ENCODE results near the gene DHX29.

Gene DHX29

GRCh38 chr5:55234121-55234700 is 73.3 kb downstream of the DHX29 start:
- no peak for DNase-seq (ENCODE audit: insufficient read length, low spot score)
- FAIRE-seq, result peak; percentile 33

GRCh38 chr5:55232985-55233928 is 74.2 kb downstream of the DHX29 start, which contains the start of gene CCNO:
TSS of gene CCNO (minus strand) at chr5:55233608. CDS start at chr5:55233523, 85 bp downstream.
- FAIRE-seq (peak; percentile 81), DNase-seq (ENCODE audit: insufficient read length, low spot score) (peak; percentile 64)
- no peak for TF ChIP-seq PAX5 (IDR thresholded peaks at IDR 0.05; ENCODE audit: insufficient read depth, low read length, severe bottlenecking)
- no peak for TF ChIP-seq POU2F2 (IDR thresholded peaks at IDR 0.05; ENCODE audit: low read depth, low read length)
- TF ChIP-seq POLR2A (IDR thresholded peaks at IDR 0.05; ENCODE audit: low read depth, low read length), result no peak
- no peak for TF ChIP-seq SPI1 (IDR thresholded peaks at IDR 0.05; ENCODE audit: low read depth, low read length)
- no peak for TF ChIP-seq POLR2AphosphoS5 (IDR thresholded peaks at IDR 0.05; ENCODE audit: low read depth, low read length)
- TF ChIP-seq TAF1 (IDR thresholded peaks at IDR 0.05; ENCODE audit: low read depth, low read length), result no peak

More at GRCh38 chr5:55234121-55234700, 73.3 kb downstream of the DHX29 start:
- TF ChIP-seq POU2F2 (IDR thresholded peaks at IDR 0.05; ENCODE audit: low read depth, low read length), result no peak
- TF ChIP-seq TAF1 (IDR thresholded peaks at IDR 0.05; ENCODE audit: low read depth, low read length), result no peak
- TF ChIP-seq SPI1 (IDR thresholded peaks at IDR 0.05; ENCODE audit: low read depth, low read length), result no peak
- TF ChIP-seq POLR2A (IDR thresholded peaks at IDR 0.05; ENCODE audit: low read depth, low read length), result no peak
- TF ChIP-seq POLR2AphosphoS5 (IDR thresholded peaks at IDR 0.05; ENCODE audit: low read depth, low read length), result no peak
- no peak for TF ChIP-seq PAX5 (IDR thresholded peaks at IDR 0.05; ENCODE audit: insufficient read depth, low read length, severe bottlenecking)

GRCh38 chr5:55232271-55232984 is 75.1 kb downstream of the DHX29 start:
- TF ChIP-seq TAF1 (IDR thresholded peaks at IDR 0.05; ENCODE audit: low read depth, low read length), result no peak
- no peak for TF ChIP-seq POU2F2 (IDR thresholded peaks at IDR 0.05; ENCODE audit: low read depth, low read length)
- no peak for TF ChIP-seq POLR2A (IDR thresholded peaks at IDR 0.05; ENCODE audit: low read depth, low read length)
- no peak for TF ChIP-seq SPI1 (IDR thresholded peaks at IDR 0.05; ENCODE audit: low read depth, low read length)
- no peak for TF ChIP-seq PAX5 (IDR thresholded peaks at IDR 0.05; ENCODE audit: insufficient read depth, low read length, severe bottlenecking)
- TF ChIP-seq POLR2AphosphoS5 (IDR thresholded peaks at IDR 0.05; ENCODE audit: low read depth, low read length), result no peak
- FAIRE-seq (no peak), DNase-seq (ENCODE audit: insufficient read length, low spot score) (peak; percentile 20)

- TF ChIP-seq TAF1 (IDR thresholded peaks at IDR 0.05; ENCODE audit: low read depth, low read length) (no peak), PAX5 (IDR thresholded peaks at IDR 0.05; ENCODE audit: insufficient read depth, low read length, severe bottlenecking) (no peak), SPI1 (IDR thresholded peaks at IDR 0.05; ENCODE audit: low read depth, low read length) (no peak), POU2F2 (IDR thresholded peaks at IDR 0.05; ENCODE audit: low read depth, low read length) (no peak), POLR2A (IDR thresholded peaks at IDR 0.05; ENCODE audit: low read depth, low read length) (no peak), POLR2AphosphoS5 (IDR thresholded peaks at IDR 0.05; ENCODE audit: low read depth, low read length) (no peak)
- DNase-seq (ENCODE audit: insufficient read length, low spot score) (no peak), FAIRE-seq (no peak)
These were observed 75.6 kb downstream of the DHX29 start for GRCh38 chr5:55231919-55232270.

GRCh38 chr5:55231029-55231918 is 76.2 kb downstream of the DHX29 start:
- no peak for FAIRE-seq
- DNase-seq (ENCODE audit: insufficient read length, low spot score), result peak; percentile 14
- TF ChIP-seq TAF1 (IDR thresholded peaks at IDR 0.05; ENCODE audit: low read depth, low read length) (no peak), POLR2A (IDR thresholded peaks at IDR 0.05; ENCODE audit: low read depth, low read length) (no peak), POU2F2 (IDR thresholded peaks at IDR 0.05; ENCODE audit: low read depth, low read length) (no peak)

- no peak for DNase-seq (ENCODE audit: insufficient read length, low spot score)
- FAIRE-seq, result no peak
- no peak for TF ChIP-seq PAX5 (IDR thresholded peaks at IDR 0.05; ENCODE audit: insufficient read depth, low read length, severe bottlenecking)
- TF ChIP-seq SPI1 (IDR thresholded peaks at IDR 0.05; ENCODE audit: low read depth, low read length), result no peak
- TF ChIP-seq POU2F2 (IDR thresholded peaks at IDR 0.05; ENCODE audit: low read depth, low read length), result no peak
- TF ChIP-seq TAF1 (IDR thresholded peaks at IDR 0.05; ENCODE audit: low read depth, low read length), result no peak
- no peak for TF ChIP-seq POLR2A (IDR thresholded peaks at IDR 0.05; ENCODE audit: low read depth, low read length)
- TF ChIP-seq POLR2AphosphoS5 (IDR thresholded peaks at IDR 0.05; ENCODE audit: low read depth, low read length), result no peak
These were observed 77.3 kb downstream of the DHX29 start for GRCh38 chr5:55230086-55230629.

- DNase-seq (ENCODE audit: insufficient read length, low spot score), result peak; percentile 10
- no peak for FAIRE-seq
- TF ChIP-seq PAX5 (IDR thresholded peaks at IDR 0.05; ENCODE audit: insufficient read depth, low read length, severe bottlenecking), result no peak
- TF ChIP-seq TAF1 (IDR thresholded peaks at IDR 0.05; ENCODE audit: low read depth, low read length), result no peak
- TF ChIP-seq POLR2AphosphoS5 (IDR thresholded peaks at IDR 0.05; ENCODE audit: low read depth, low read length), result no peak
- no peak for TF ChIP-seq POLR2A (IDR thresholded peaks at IDR 0.05; ENCODE audit: low read depth, low read length)
These were observed 79.6 kb downstream of the DHX29 start for GRCh38 chr5:55227664-55228430.

All from GM12891 (cell line).